Caco-2 (cell line): Measurements from ENCODE around the gene VRK1. TPM values are rescaled to one million over a fixed set of nuclear protein-coding genes. Genes with fewer than 3 reads are reported as not detected.
"Not testable (repeated sequence)": the region's sequence is repeated elsewhere in the genome, so short reads cannot be mapped to it uniquely, and the experiment has no call there.

ENCODE experiments used
- BruUV-seq: library from RNA; stranded (reverse); fragments of 400-500 nt; replicated peaks from 2 replicates; lab custom pipeline; 2021; lab: Mats Ljungman, UMichigan
- CTCF ChIA-PET: fragments of 300-600 bp; sonication (Branson Sonifier 250); formaldehyde crosslinking; loops from one replicate; lab custom pipeline; 2022; ENCODE audit warnings: antibody characterized with exemption; lab: Charles Lee
- POLR2A ChIA-PET: fragments of 300-600 bp; sonication (Branson Sonifier 250); formaldehyde crosslinking; loops from one replicate; lab custom pipeline; 2022; ENCODE audit warnings: antibody characterized with exemption; lab: Charles Lee
- DNase-seq, 2 experiments: peaks; one replicate each; pipeline versions ENCODE4 v3.0.0 to v3.0.0-alpha.2; 2020 to 2022
- H3K27me3 ChIP-seq: replicated peaks from 2 replicates; pipeline ENCODE4 v1.6.0; 2011; ENCODE audit warnings: low read length; ENCODE audit not compliant: control insufficient read depth, insufficient read depth
- H3K36me3 ChIP-seq: 2 replicates; pipeline ENCODE4 v1.5.1; 2011; ENCODE audit warnings: low read length; ENCODE audit not compliant: control insufficient read depth, insufficient read depth
- H3K4me1 ChIP-seq: fragments of 250-450 bp; sonication (Bioruptor Pico); 2 replicates; pipeline ENCODE4 v1.5.1; 2020; ENCODE audit warnings: mild to moderate bottlenecking
- H3K4me3 ChIP-seq: 2 replicates; pipeline ENCODE4 v1.5.1; 2011; ENCODE audit warnings: low read depth, mild to moderate bottlenecking, control low read depth, low read length
- H3K9me3 ChIP-seq: fragments of 250-450 bp; sonication (Bioruptor Pico); 2 replicates; pipeline ENCODE4 v1.5.1; 2020; ENCODE audit warnings: mild to moderate bottlenecking, moderate library complexity
- H3K27ac Mint-ChIP-seq: one replicate; pipeline ENCODE4 v1.8.0; 2022; ENCODE audit warnings: mixed read lengths; ENCODE audit not compliant: unreplicated experiment
- H3K27me3 Mint-ChIP-seq: one replicate; pipeline ENCODE4 v1.8.0; 2022; ENCODE audit warnings: mixed read lengths; ENCODE audit not compliant: insufficient read depth, unreplicated experiment
- H3K36me3 Mint-ChIP-seq: one replicate; pipeline ENCODE4 v1.8.0; 2022; ENCODE audit warnings: mild to moderate bottlenecking, mixed read lengths; ENCODE audit not compliant: insufficient read depth, unreplicated experiment
- H3K4me1 Mint-ChIP-seq: one replicate; pipeline ENCODE4 v1.8.0; 2022; ENCODE audit warnings: low read depth, mixed read lengths; ENCODE audit not compliant: unreplicated experiment
- H3K4me3 Mint-ChIP-seq: one replicate; pipeline ENCODE4 v1.8.0; 2022; ENCODE audit warnings: mild to moderate bottlenecking, moderate library complexity, mixed read lengths; ENCODE audit not compliant: unreplicated experiment
- H3K9me3 Mint-ChIP-seq: one replicate; pipeline ENCODE4 v1.8.0; 2022; ENCODE audit warnings: mixed read lengths; ENCODE audit not compliant: unreplicated experiment
- intact Hi-C: fragments of 100-400 bp; cut with micrococcal nuclease; formaldehyde crosslinking; loops from one replicate; pipeline ENCODE4 v1.10.0; 2022; ENCODE audit not compliant: unreplicated experiment
- total RNA-seq: library from RNA; stranded (reverse); gene quantifications from 2 replicates; pipeline ENCODE4 v1.2.3, GENCODE V29; 2022
- TF ChIP-seq, protein P1 (sequence below), 2 experiments: fragments of 200-600 bp in 1 of 2; IDR thresholded peaks; 1 replicate in 1 of 2; 2 replicates in 1 of 2; pipeline versions ENCODE4 v1.5.1 to v1.8.0; 2011 to 2022; ENCODE audit warnings: antibody characterized with exemption in 1 of 2, control low read depth in 1 of 2, inconsistent platforms in 1 of 2, low read depth in 1 of 2, low read length in 1 of 2, mild to moderate bottlenecking in 1 of 2, moderate library complexity in 1 of 2; ENCODE audit not compliant: insufficient read depth in 1 of 2, severe bottlenecking in 1 of 2, unreplicated experiment in 1 of 2

VRK1 gene
- total RNA-seq, 1 experiment from 2014 or later, result 42.1 TPM

DNA sequence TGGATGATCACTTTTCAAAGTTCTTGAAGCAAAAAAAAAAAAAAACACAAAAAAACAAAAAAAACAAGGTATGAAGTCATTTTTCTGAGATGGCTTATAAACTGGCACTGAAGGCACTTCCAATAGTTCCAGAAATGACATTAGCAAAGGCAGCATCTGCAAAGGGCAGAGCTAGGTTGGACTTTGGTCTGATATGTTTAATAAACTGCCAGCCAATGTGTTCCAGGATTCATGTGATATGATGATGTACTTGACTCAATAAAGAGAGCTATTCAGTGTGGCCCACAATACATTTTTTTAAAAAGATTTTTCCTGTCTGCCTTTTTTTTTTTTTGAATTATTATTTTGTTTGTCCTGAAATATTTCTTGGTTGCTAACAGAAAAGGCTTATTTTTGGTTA lies 79.6 kb downstream of the VRK1 start:
- BruUV-seq, result no TSS peak
- H3K4me3 Mint-ChIP-seq, result no peak overlapping the region

DNA sequence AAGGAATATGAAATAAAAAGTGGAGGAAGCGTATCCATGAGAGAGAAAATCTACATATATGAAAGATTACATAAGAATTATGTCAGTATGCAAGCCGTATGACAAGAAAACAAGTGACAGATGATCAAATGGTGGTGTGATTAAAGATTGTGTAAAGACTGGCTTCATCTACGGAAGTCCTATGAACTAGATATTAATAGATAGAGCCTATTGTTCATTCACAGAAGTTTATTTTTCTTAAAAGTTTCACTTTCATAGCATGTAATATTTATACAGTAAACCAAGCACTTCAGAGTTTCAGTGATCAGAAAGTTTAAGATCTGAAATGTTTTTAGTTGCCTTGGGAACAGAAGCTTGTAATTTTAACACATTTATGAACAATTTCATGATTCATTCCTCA lies 84.5 kb downstream of the VRK1 start:
- CTCF ChIA-PET, result no interaction called here
- intact Hi-C loops, result no loop called here
- BruUV-seq, result no TSS peak
- Mint-ChIP-seq H3K27ac (no peak overlapping the region), H3K9me3 (no peaks in the 10 kb centered on the region), H3K36me3 (peaks cover 11% of the 10 kb centered on the region), H3K4me1 (no peaks in the 10 kb centered on the region), H3K4me3 (no peak overlapping the region), H3K27me3 (no peaks in the 10 kb centered on the region)
- H3K9me3 ChIP-seq, result no peaks in the 10 kb centered on the region
- no peak for DNase-seq
- H3K36me3 ChIP-seq, result no peaks in the 10 kb centered on the region
- POLR2A ChIA-PET, result no interaction called here
- no peaks in the 10 kb centered on the region for H3K4me1 ChIP-seq
- H3K4me3 ChIP-seq, result no peak overlapping the region
- H3K27me3 ChIP-seq, result no peaks in the 10 kb centered on the region
- TF ChIP-seq, protein P1, sequence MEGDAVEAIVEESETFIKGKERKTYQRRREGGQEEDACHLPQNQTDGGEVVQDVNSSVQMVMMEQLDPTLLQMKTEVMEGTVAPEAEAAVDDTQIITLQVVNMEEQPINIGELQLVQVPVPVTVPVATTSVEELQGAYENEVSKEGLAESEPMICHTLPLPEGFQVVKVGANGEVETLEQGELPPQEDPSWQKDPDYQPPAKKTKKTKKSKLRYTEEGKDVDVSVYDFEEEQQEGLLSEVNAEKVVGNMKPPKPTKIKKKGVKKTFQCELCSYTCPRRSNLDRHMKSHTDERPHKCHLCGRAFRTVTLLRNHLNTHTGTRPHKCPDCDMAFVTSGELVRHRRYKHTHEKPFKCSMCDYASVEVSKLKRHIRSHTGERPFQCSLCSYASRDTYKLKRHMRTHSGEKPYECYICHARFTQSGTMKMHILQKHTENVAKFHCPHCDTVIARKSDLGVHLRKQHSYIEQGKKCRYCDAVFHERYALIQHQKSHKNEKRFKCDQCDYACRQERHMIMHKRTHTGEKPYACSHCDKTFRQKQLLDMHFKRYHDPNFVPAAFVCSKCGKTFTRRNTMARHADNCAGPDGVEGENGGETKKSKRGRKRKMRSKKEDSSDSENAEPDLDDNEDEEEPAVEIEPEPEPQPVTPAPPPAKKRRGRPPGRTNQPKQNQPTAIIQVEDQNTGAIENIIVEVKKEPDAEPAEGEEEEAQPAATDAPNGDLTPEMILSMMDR (IDR thresholded peaks at IDR 0.05; ENCODE audit: insufficient read depth in 1 of 2, low read depth in 1 of 2, low read length in 1 of 2, severe bottlenecking in 1 of 2, unreplicated experiment in 1 of 2), result no peak

More for the DNA sequence above, 79.6 kb downstream of the VRK1 start:
- POLR2A ChIA-PET, result no interaction called here
- intact Hi-C loops, result no loop called here
- Mint-ChIP-seq H3K27me3 (no peaks in the 10 kb centered on the region), H3K27ac (no peak overlapping the region), H3K36me3 (peaks cover 5% of the 10 kb centered on the region), H3K4me1 (no peaks in the 10 kb centered on the region), H3K9me3 (no peaks in the 10 kb centered on the region)
- DNase-seq, result no peak
- Histone ChIP-seq H3K36me3 (no peaks in the 10 kb centered on the region), H3K27me3 (no peaks in the 10 kb centered on the region), H3K4me1 (no peaks in the 10 kb centered on the region), H3K9me3 (no peaks in the 10 kb centered on the region), H3K4me3 (no peak overlapping the region)
- CTCF ChIA-PET, result no interaction called here
- TF ChIP-seq, protein P1 (IDR thresholded peaks at IDR 0.05; ENCODE audit: insufficient read depth in 1 of 2, low read depth in 1 of 2, low read length in 1 of 2, severe bottlenecking in 1 of 2, unreplicated experiment in 1 of 2), result no peak

DNA sequence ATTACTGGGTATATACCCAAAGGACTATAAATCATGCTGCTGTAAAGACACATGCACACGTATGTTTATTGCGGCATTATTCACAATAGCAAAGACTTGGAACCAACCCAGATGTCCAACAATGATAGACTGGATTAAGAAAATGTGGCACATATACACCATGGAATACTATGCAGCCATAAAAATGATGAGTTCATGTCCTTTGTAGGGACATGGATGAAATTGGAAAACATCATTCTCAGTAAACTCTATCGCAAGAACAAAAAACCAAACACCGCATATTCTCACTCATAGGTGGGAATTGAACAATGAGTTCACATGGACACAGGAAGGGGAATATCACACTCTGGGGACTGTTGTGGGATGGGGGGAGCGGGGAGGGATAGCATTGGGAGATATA lies 86.8 kb downstream of the VRK1 start:
- H3K27ac Mint-ChIP-seq, H3K4me3 ChIP-seq, H3K36me3 Mint-ChIP-seq, H3K9me3 ChIP-seq, intact Hi-C loops, CTCF ChIA-PET, H3K4me3 Mint-ChIP-seq, DNase-seq, H3K27me3 ChIP-seq, H3K27me3 Mint-ChIP-seq, H3K4me1 Mint-ChIP-seq, H3K9me3 Mint-ChIP-seq, H3K36me3 ChIP-seq, H3K4me1 ChIP-seq, BruUV-seq, POLR2A ChIA-PET: not testable (repeated sequence)

DNA sequence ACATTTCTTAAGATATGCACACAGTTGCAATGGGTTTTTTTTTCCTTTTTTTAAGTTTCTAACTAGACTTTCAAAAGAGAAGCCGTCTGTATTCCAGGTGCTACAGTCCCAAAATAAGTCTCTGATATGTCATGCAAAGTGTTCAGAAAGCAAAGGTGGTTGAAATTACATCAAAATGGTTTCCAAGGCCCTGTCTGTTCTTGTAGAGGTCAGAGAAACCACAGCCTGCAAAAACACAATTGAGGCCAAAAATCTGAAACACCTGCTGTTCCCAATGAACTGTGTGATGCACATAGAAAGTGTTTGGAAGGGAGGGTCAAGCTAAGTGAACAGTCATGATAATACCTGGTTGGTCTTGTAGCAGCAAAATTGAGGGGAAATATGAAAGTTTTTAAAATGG lies 91.0 kb downstream of the VRK1 start:
- TF ChIP-seq, protein P1 (IDR thresholded peaks at IDR 0.05; ENCODE audit: insufficient read depth in 1 of 2, low read depth in 1 of 2, low read length in 1 of 2, severe bottlenecking in 1 of 2, unreplicated experiment in 1 of 2), result no peak
- Mint-ChIP-seq H3K36me3 (no peaks in the 10 kb centered on the region), H3K4me1 (no peaks in the 10 kb centered on the region), H3K4me3 (no peak overlapping the region), H3K27ac (no peak overlapping the region), H3K27me3 (no peaks in the 10 kb centered on the region), H3K9me3 (no peaks in the 10 kb centered on the region)
- H3K4me3 ChIP-seq, result no peak overlapping the region
- ChIA-PET CTCF (no interaction called here), POLR2A (no interaction called here)
- H3K4me1 ChIP-seq, result no peaks in the 10 kb centered on the region
- no peaks in the 10 kb centered on the region for H3K9me3 ChIP-seq
- no peaks in the 10 kb centered on the region for H3K27me3 ChIP-seq
- no peak for DNase-seq
- no peaks in the 10 kb centered on the region for H3K36me3 ChIP-seq
- intact Hi-C loops, result no loop called here
- BruUV-seq, result no TSS peak
